Sigmoid colon (tissue), 4 donors: Measurements from ENCODE around the gene SMIM10L2A.

Source experiments
- POLR2AphosphoS5 ChIP-seq, 4 donors: sonication (generic); formaldehyde crosslinking; IDR thresholded peaks; one replicate each; pipeline ENCODE4 v1.6.1; 2017; ENCODE audit warnings: antibody characterized with exemption in 4 of 4
- TF ChIP-seq, protein P1 (sequence below), 4 experiments: fragments of 450-650 bp in 3 of 4; fragments of 200-600 bp in 1 of 4; IDR thresholded peaks; one replicate each; pipeline ENCODE4 v1.5.1; 2016 to 2019; ENCODE audit warnings: antibody characterized with exemption in 4 of 4, mild to moderate bottlenecking in 3 of 4, moderate library complexity in 2 of 4

DNA sequence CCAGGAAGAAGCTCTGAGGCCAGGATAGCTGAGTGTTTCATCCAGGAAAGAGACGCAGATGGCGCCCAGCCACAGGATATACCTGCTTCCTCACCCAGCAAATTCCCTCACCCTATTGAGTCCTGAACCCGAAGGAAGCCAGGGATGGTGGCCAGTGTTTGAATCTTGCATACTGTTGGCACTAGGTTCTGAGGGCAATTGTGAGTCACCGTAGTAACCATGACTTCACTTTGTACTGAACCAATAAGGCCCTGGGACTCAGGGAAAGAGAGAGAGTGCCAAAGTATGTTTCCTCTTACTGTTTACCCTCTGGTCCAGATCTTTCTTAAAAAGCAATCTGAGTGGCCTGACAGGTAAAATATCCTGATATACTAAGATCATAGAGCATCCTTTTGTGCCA is 25.6 kb upstream of the SMIM10L2A start:
- TF ChIP-seq, protein P1, sequence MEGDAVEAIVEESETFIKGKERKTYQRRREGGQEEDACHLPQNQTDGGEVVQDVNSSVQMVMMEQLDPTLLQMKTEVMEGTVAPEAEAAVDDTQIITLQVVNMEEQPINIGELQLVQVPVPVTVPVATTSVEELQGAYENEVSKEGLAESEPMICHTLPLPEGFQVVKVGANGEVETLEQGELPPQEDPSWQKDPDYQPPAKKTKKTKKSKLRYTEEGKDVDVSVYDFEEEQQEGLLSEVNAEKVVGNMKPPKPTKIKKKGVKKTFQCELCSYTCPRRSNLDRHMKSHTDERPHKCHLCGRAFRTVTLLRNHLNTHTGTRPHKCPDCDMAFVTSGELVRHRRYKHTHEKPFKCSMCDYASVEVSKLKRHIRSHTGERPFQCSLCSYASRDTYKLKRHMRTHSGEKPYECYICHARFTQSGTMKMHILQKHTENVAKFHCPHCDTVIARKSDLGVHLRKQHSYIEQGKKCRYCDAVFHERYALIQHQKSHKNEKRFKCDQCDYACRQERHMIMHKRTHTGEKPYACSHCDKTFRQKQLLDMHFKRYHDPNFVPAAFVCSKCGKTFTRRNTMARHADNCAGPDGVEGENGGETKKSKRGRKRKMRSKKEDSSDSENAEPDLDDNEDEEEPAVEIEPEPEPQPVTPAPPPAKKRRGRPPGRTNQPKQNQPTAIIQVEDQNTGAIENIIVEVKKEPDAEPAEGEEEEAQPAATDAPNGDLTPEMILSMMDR (IDR thresholded peaks at IDR 0.05) = no peak
- no peak for TF ChIP-seq POLR2AphosphoS5 (IDR thresholded peaks at IDR 0.05)
